ENCODE data around the gene EN2. TPM values are rescaled to one million over a fixed set of nuclear protein-coding genes. Genes with fewer than 3 reads are reported as not detected.
A peak's percentile ranks its signal among the peaks of the same experiment; 100 is the strongest.

EN2 gene
- total and polyA plus RNA-seq, 2 donors (not counting 1 experiment from before 2014, with no cell fraction given) = not detected

GRCh38 chr7:155466814-155467733 lies 9.1 kb downstream of the EN2 start:
- H3K4me2 ChIP-seq (replicated peaks; ENCODE audit: low read depth, low read length, poor library complexity, severe bottlenecking) = peak overlapping the region; percentile 73
- H3K36me3 ChIP-seq (replicated peaks in 1 of 2; ENCODE audit: control extremely low read depth in 1 of 2, control insufficient read depth in 1 of 2, extremely low read depth in 1 of 2, insufficient read depth in 2 of 2, low read length in 1 of 2) = no peaks in the 10 kb centered on the region
- H3K4me1 ChIP-seq (ENCODE audit: control insufficient read depth in 2 of 2, insufficient read depth in 2 of 2, low read length in 2 of 2) = peaks cover 39 to 59% of the 10 kb centered on the region in 2 donors
- CTCF ChIA-PET = interaction anchor here (1.1 kb wide), 1 partner anchor 94 kb away, joined by 3 read pairs; no protein-coding TSS in a partner anchor
- ATAC-seq (ENCODE audit: low read depth) (no peak), DNase-seq (peak; percentile 59)
- no peak overlapping the region for H3K27ac ChIP-seq (ENCODE audit: low read length in 2 of 2)
- H4K20me1 ChIP-seq (ENCODE audit: control insufficient read depth, insufficient read depth, low read length, poor library complexity, severe bottlenecking) = no peaks in the 10 kb centered on the region
- POLR2A ChIA-PET = no interaction called here
- no peak overlapping the region for H3K27ac Mint-ChIP-seq
- H3K4me3 ChIP-seq (ENCODE audit: control extremely low read depth in 1 of 5, extremely low read depth in 1 of 5, insufficient read depth in 1 of 5, low read depth in 2 of 5, low read length in 4 of 5) = peak overlapping the region in 3 of 5 experiments; percentile 9 to 45 (median 30)
- H3K9me3 ChIP-seq (ENCODE audit: control extremely low read depth in 1 of 3, control insufficient read depth in 2 of 3, insufficient read depth in 1 of 3, low read length in 2 of 3) = peaks cover 0 to 72% (median 0%) of the 10 kb centered on the region in 3 donors
- peak overlapping the region; percentile 44 for H2AFZ ChIP-seq (ENCODE audit: insufficient read depth, low read depth, low read length, poor library complexity, severe bottlenecking)
- no peaks in the 10 kb centered on the region for H3K9me3 Mint-ChIP-seq (ENCODE audit: insufficient read depth)
- 6% methylated on average over 77 of the region's 78 CpGs for WGBS (ENCODE audit: insufficient coverage)
- peak overlapping the region; percentile 44 for H3K9ac ChIP-seq (ENCODE audit: low read length)
- no peaks in the 10 kb centered on the region for H3K79me2 ChIP-seq (ENCODE audit: control insufficient read depth, insufficient read depth, low read length)
- peaks cover 0 to 96% (median 85%) of the 10 kb centered on the region in 4 experiments for H3K27me3 ChIP-seq (replicated peaks in 1 of 4; ENCODE audit: control extremely low read depth in 1 of 4, control insufficient read depth in 3 of 4, insufficient read depth in 4 of 4, low read length in 3 of 4)
- H3K4me1 Mint-ChIP-seq = peaks cover 21% of the 10 kb centered on the region
- peak overlapping the region; percentile 64 for H3K4me3 Mint-ChIP-seq
- intact Hi-C loops (cut with micrococcal nuclease) = loop anchor here (2.0 to 5.0 kb wide), 3 partner anchors 40 to 300 kb away; no protein-coding TSS in a partner anchor
- H3K27me3 Mint-ChIP-seq = peaks cover 78% of the 10 kb centered on the region
- TF ChIP-seq CTCF (IDR thresholded peaks at IDR 0.05) (no peak), EZH2 (IDR thresholded peaks at IDR 0.05; ENCODE audit: borderline replicate concordance, insufficient read depth, low read depth, low read length, poor library complexity, severe bottlenecking) (no peak)
